ENCODE results near the gene SPAG7. TPM values are rescaled to one million over a fixed set of nuclear protein-coding genes. Genes with fewer than 3 reads are reported as not detected.

Gene SPAG7
- polyA plus RNA-seq, 1 donor (not counting 4 experiments of a cell fraction or from before 2014, with no cell fraction given): 65.7 TPM

DNA sequence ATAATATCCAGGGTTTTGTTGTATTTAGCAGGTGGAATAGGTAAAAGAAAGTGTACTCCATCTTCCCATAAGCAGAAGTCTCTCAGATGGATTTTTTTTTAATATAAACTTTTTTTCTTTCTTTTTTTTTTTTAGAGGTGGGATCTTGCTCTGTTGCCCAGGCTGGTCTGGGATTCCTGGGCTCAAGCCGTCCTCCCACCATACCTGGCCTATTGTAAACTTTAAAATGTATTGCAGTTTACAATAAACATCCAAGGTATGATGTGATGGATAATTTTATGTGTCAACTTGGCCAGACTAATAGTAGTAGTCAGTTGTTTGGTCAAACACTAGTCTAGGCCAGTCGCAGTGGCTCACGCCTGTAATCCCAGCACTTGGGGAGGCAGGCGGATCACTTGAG is 46.3 kb downstream of the SPAG7 start:
- H3K4me3 ChIP-seq (ENCODE audit: control insufficient read depth in 2 of 3, extremely low read depth in 1 of 3, insufficient read depth in 2 of 3, low read depth in 1 of 3, low read length in 3 of 3): no peak overlapping the region
- peaks cover 3% of the 10 kb centered on the region for H3K4me1 ChIP-seq (ENCODE audit: control insufficient read depth, extremely low read depth, insufficient read depth, low read length)
- no peaks in the 10 kb centered on the region for H3K27me3 ChIP-seq (ENCODE audit: control insufficient read depth, extremely low read depth, insufficient read depth, low read length)
- no peaks in the 10 kb centered on the region for H3K79me2 ChIP-seq (ENCODE audit: control insufficient read depth, insufficient read depth, low read length)
- no peak overlapping the region for H3K9ac ChIP-seq (ENCODE audit: control insufficient read depth, extremely low read depth, insufficient read depth, low read length)
- H3K4me2 ChIP-seq (ENCODE audit: control insufficient read depth, extremely low read depth, insufficient read depth, low read depth, low read length): no peak overlapping the region
- H2AFZ ChIP-seq (ENCODE audit: control insufficient read depth, low read length): no peak overlapping the region
- H4K20me1 ChIP-seq (ENCODE audit: control insufficient read depth, extremely low read depth, insufficient read depth, low read length): no peaks in the 10 kb centered on the region
- DNase-seq (ENCODE audit: low read depth, low spot score) (no peak), FAIRE-seq (no peak)
- no peak overlapping the region for H3K27ac ChIP-seq (ENCODE audit: control insufficient read depth, insufficient read depth, low read length)
- dilution Hi-C loops (cut with MboI; ENCODE audit: extremely low pct_ligation_motif_present, low sequenced_read_pairs): no loop called here
- no peaks in the 10 kb centered on the region for H3K36me3 ChIP-seq (ENCODE audit: control insufficient read depth in 2 of 2, extremely low read depth in 1 of 2, insufficient read depth in 2 of 2, low read length in 2 of 2)
- no peaks in the 10 kb centered on the region for H3K9me1 ChIP-seq (ENCODE audit: control insufficient read depth, extremely low read depth, insufficient read depth, low read length)
- TF ChIP-seq, protein P1, sequence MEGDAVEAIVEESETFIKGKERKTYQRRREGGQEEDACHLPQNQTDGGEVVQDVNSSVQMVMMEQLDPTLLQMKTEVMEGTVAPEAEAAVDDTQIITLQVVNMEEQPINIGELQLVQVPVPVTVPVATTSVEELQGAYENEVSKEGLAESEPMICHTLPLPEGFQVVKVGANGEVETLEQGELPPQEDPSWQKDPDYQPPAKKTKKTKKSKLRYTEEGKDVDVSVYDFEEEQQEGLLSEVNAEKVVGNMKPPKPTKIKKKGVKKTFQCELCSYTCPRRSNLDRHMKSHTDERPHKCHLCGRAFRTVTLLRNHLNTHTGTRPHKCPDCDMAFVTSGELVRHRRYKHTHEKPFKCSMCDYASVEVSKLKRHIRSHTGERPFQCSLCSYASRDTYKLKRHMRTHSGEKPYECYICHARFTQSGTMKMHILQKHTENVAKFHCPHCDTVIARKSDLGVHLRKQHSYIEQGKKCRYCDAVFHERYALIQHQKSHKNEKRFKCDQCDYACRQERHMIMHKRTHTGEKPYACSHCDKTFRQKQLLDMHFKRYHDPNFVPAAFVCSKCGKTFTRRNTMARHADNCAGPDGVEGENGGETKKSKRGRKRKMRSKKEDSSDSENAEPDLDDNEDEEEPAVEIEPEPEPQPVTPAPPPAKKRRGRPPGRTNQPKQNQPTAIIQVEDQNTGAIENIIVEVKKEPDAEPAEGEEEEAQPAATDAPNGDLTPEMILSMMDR (optimal IDR thresholded peaks at IDR 0.05 in 1 of 3, IDR thresholded peaks at IDR 0.05 in 1 of 3, conservative IDR thresholded peaks at IDR 0.05 in 1 of 3; ENCODE audit: extremely low read depth in 1 of 3, insufficient read depth in 2 of 3, low read length in 3 of 3): no peak
- no peak for TF ChIP-seq EZH2 (IDR thresholded peaks at IDR 0.05; ENCODE audit: low read length)
- H3K9me3 ChIP-seq (ENCODE audit: control insufficient read depth, low read depth, low read length): no peaks in the 10 kb centered on the region

DNA sequence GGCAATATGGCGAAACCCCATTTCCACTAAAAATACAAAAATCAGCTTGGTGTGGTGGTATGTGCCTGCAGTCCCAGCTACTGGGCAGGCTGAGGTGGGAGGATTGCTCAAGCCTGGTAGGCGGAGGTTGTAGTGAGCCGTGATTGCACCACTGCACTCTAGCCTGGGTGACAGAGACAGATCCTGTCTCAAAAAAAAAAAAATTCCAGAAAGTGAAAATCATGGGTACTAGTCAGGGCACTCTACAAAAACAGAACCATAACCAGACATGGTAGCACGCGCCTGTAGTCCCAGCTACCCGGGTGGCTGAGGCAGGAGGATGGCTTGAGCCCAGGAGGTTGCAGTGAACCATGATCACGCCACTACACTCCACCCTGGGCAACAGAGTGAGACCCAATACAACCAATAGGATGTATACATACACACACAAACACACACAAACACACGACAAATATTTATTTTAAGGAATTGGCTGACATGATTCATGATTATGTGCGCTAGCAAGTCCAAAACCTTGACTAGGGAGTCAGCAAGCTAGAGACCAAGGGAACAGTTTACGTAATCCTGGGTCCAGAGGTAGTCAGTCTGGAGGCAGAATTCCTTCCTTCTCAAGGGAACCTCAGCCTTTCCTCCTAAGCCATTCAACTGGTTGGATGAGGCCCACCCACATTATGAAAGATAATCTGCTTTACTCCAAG is 47.1 kb downstream of the SPAG7 start:
- DNase-seq (ENCODE audit: low read depth, low spot score) (no peak), FAIRE-seq (peak; percentile 67)
- dilution Hi-C loops (cut with MboI; ENCODE audit: extremely low pct_ligation_motif_present, low sequenced_read_pairs): no loop called here
- no peaks in the 10 kb centered on the region for H3K36me3 ChIP-seq (ENCODE audit: control insufficient read depth in 2 of 2, extremely low read depth in 1 of 2, insufficient read depth in 2 of 2, low read length in 2 of 2)
- no peaks in the 10 kb centered on the region for H3K79me2 ChIP-seq (ENCODE audit: control insufficient read depth, insufficient read depth, low read length)
- no peak overlapping the region for H3K9ac ChIP-seq (ENCODE audit: control insufficient read depth, extremely low read depth, insufficient read depth, low read length)
- no peaks in the 10 kb centered on the region for H3K9me3 ChIP-seq (ENCODE audit: control insufficient read depth, low read depth, low read length)
- no peaks in the 10 kb centered on the region for H3K9me1 ChIP-seq (ENCODE audit: control insufficient read depth, extremely low read depth, insufficient read depth, low read length)
- no peak overlapping the region for H3K27ac ChIP-seq (ENCODE audit: control insufficient read depth, insufficient read depth, low read length)
- H3K4me1 ChIP-seq (ENCODE audit: control insufficient read depth, extremely low read depth, insufficient read depth, low read length): peaks cover 3% of the 10 kb centered on the region
- TF ChIP-seq EZH2 (IDR thresholded peaks at IDR 0.05; ENCODE audit: low read length): no peak
- no peak overlapping the region for H3K4me3 ChIP-seq (ENCODE audit: control insufficient read depth in 2 of 3, extremely low read depth in 1 of 3, insufficient read depth in 2 of 3, low read depth in 1 of 3, low read length in 3 of 3)
- no peaks in the 10 kb centered on the region for H4K20me1 ChIP-seq (ENCODE audit: control insufficient read depth, extremely low read depth, insufficient read depth, low read length)
- H3K27me3 ChIP-seq (ENCODE audit: control insufficient read depth, extremely low read depth, insufficient read depth, low read length): no peaks in the 10 kb centered on the region
- no peak overlapping the region for H3K4me2 ChIP-seq (ENCODE audit: control insufficient read depth, extremely low read depth, insufficient read depth, low read depth, low read length)
- no peak overlapping the region for H2AFZ ChIP-seq (ENCODE audit: control insufficient read depth, low read length)

Data from keratinocyte (primary cell).